ENCODE measurements around the gene DCTD. TPM values are rescaled to one million over a fixed set of nuclear protein-coding genes. Genes with fewer than 3 reads are reported as not detected.

Gene DCTD
- total and polyA plus RNA-seq, 8 donors = 28.0 to 65.2 (median 45.4) TPM

DNA sequence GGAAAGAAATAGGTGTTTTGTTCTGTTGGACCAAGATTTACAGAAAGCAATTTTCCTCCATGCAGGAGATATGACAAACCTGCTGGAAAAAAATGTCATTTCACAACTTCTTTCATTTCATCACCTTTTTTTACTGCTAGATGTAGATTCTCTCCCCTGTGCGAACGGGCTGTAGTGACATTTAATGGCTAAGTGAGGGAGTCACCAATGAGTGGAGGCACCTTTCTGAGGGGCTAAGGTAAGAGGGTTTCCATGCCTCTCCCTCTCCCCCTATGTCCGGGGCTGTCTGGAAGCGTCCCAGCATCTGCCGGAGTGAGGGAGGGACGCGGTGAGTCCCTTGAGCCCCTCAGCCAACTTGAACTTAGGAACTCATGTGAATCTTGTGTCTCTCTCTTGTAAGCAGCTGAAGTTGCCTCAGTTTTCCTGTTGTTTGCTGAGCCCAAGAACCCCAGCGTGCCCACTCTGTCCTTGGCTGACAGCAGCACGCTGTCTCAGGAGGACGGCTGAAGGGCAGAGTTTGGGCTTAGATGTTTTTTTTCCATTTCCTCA lies 42.3 kb downstream of the DCTD start:
- Histone ChIP-seq H3K27ac (no peak overlapping the region), H3K27me3 (no peaks in the 10 kb centered on the region), H3K4me1 (no peaks in the 10 kb centered on the region), H3K9me3 (no peaks in the 10 kb centered on the region), H3K4me3 (no peak overlapping the region), H3K36me3 (no peaks in the 10 kb centered on the region)
- FAIRE-seq (no peak), DNase-seq (no peak), ATAC-seq (no peak)
- 91 to 94% methylated on average over 10 of the region's 10 CpGs for WGBS, 2 donors
- TF ChIP-seq, protein P1, sequence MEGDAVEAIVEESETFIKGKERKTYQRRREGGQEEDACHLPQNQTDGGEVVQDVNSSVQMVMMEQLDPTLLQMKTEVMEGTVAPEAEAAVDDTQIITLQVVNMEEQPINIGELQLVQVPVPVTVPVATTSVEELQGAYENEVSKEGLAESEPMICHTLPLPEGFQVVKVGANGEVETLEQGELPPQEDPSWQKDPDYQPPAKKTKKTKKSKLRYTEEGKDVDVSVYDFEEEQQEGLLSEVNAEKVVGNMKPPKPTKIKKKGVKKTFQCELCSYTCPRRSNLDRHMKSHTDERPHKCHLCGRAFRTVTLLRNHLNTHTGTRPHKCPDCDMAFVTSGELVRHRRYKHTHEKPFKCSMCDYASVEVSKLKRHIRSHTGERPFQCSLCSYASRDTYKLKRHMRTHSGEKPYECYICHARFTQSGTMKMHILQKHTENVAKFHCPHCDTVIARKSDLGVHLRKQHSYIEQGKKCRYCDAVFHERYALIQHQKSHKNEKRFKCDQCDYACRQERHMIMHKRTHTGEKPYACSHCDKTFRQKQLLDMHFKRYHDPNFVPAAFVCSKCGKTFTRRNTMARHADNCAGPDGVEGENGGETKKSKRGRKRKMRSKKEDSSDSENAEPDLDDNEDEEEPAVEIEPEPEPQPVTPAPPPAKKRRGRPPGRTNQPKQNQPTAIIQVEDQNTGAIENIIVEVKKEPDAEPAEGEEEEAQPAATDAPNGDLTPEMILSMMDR (IDR thresholded peaks at IDR 0.05) = no peak
- intact Hi-C loops (cut with DNase I) = no loop called here

DNA sequence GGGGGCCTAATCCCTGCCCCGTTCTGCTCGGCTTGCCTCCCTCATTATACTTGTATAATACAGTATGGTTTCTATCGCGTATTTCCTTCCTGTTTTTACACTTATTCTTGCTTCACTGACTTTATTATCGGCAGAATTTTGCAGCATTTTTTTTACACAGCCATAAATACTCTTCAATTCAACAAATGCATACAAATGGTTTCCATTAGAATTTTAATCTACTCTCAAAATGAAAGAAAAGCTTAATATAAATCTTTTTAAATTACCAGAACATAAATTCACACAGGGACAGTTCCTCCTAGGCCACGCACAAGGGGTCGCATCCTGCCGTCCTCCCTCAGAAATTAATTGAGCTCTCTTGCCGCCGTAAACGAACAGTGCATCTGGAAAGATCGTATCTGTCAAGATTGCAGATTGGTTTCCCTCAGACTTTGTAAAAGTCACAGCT lies 42.9 kb downstream of the DCTD start:
- no peaks in the 10 kb centered on the region for H3K9me3 ChIP-seq
- FAIRE-seq (no peak), DNase-seq (no peak), ATAC-seq (no peak)
- no peaks in the 10 kb centered on the region for H3K27me3 ChIP-seq
- no peak overlapping the region for H3K4me3 ChIP-seq
- TF ChIP-seq, protein P1 (IDR thresholded peaks at IDR 0.05) = no peak
- WGBS, 2 donors = 89 to 91% methylated on average over 12 of the region's 12 CpGs
- H3K4me1 ChIP-seq = no peaks in the 10 kb centered on the region
- no peak overlapping the region for H3K27ac ChIP-seq
- no peaks in the 10 kb centered on the region for H3K36me3 ChIP-seq
- intact Hi-C loops (cut with DNase I) = no loop called here

DNA sequence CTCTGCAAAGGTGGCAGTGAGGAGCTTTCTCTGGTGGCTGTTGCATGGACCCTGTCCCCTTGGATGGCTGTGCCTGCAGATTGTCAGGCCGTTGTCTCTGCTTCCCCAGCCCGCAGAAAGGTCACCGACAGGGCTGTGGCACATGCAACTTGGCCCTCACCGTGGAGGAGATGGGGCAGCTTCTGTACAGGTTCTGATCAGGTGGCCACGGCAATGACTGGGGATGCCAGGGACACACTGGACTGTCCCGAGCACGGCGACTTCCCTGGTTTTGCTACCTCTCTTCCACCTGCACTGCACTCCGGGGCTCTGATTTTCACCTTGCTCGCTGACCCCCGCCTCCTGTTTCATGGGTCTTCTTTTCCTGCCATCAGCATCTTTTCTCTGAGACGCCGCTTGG lies 43.5 kb downstream of the DCTD start:
- Histone ChIP-seq H3K36me3 (no peaks in the 10 kb centered on the region), H3K4me3 (no peak overlapping the region), H3K27me3 (no peaks in the 10 kb centered on the region), H3K4me1 (no peaks in the 10 kb centered on the region), H3K9me3 (no peaks in the 10 kb centered on the region), H3K27ac (no peak overlapping the region)
- TF ChIP-seq, protein P1 (IDR thresholded peaks at IDR 0.05) = no peak
- FAIRE-seq (no peak), ATAC-seq (no peak), DNase-seq (no peak)
- intact Hi-C loops (cut with DNase I) = no loop called here
- WGBS, 2 donors = 96 to 97% methylated on average over 13 of the region's 13 CpGs

DNA sequence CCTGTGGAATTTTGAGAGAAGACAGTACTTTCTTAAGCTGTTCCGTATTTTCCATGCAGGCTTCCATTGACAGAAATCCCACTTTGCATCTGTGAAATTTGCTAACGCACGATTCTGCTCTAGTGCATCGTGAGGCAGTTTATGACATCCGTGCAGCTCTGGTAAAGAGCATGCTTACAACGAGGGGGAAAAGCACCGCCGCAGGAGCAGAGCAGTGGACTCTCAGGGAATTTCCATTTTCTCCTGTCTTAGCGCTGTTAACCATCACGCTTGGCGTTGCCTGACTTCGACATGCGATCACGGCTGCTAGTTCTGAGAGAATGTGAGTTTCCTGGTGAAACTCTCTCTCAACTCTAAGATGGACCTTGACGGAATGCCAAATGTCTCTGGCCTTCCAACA lies 43.9 kb downstream of the DCTD start:
- no peaks in the 10 kb centered on the region for H3K36me3 ChIP-seq
- DNase-seq (no peak), FAIRE-seq (no peak), ATAC-seq (no peak)
- H3K4me3 ChIP-seq = no peak overlapping the region
- 93 to 96% methylated on average over 15 of the region's 15 CpGs for WGBS, 2 donors
- H3K27me3 ChIP-seq = no peaks in the 10 kb centered on the region
- intact Hi-C loops (cut with DNase I) = no loop called here
- TF ChIP-seq, protein P1 (IDR thresholded peaks at IDR 0.05) = no peak
- H3K27ac ChIP-seq = no peak overlapping the region
- no peaks in the 10 kb centered on the region for H3K9me3 ChIP-seq
- H3K4me1 ChIP-seq = no peaks in the 10 kb centered on the region

DNA sequence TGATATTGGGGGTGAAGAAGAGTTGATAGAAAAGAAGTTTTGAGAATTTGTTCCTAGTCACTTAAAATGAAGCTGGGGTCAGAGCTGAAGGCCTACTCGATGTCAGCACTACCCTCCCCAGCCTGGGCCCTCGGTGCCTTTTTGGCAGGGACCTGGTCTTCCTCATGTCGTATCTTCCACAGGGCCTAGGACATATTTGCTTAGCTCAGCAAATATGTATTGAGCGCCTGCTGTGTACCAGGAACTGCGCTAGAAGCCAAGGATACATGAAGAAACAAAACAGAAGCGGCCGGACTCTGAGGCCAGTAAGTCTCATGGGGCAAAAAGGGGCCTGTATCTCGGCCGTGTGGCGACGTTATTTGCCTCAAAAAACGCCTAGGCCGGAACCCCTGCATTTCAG lies 44.3 kb downstream of the DCTD start:
- TF ChIP-seq, protein P1 (IDR thresholded peaks at IDR 0.05) = no peak
- H3K4me3 ChIP-seq = no peak overlapping the region
- FAIRE-seq (no peak), DNase-seq (no peak), ATAC-seq (no peak)
- no peaks in the 10 kb centered on the region for H3K9me3 ChIP-seq
- no peaks in the 10 kb centered on the region for H3K36me3 ChIP-seq
- no peaks in the 10 kb centered on the region for H3K27me3 ChIP-seq
- no peaks in the 10 kb centered on the region for H3K4me1 ChIP-seq
- WGBS, 2 donors = 89 to 94% methylated on average over 13 of the region's 13 CpGs
- intact Hi-C loops (cut with DNase I) = no loop called here
- H3K27ac ChIP-seq = no peak overlapping the region

Data from pancreas (tissue), 10 donors.